Glutamatergic neuron (in vitro differentiated cells): ENCODE data around the gene PCDHGC5. TPM values are rescaled to one million over a fixed set of nuclear protein-coding genes. Genes with fewer than 3 reads are reported as not detected.

Experiments used
- DNase-seq: peaks from one replicate; pipeline ENCODE4 v3.0.0; 2022
- H3K27ac Mint-ChIP-seq: one replicate; pipeline ENCODE4 v1.8.0; 2020; ENCODE audit warnings: mild to moderate bottlenecking, mixed read lengths, inconsistent platforms; ENCODE audit not compliant: unreplicated experiment
- H3K27me3 Mint-ChIP-seq: one replicate; pipeline ENCODE4 v1.8.0; 2020; ENCODE audit warnings: mild to moderate bottlenecking, moderate library complexity, mixed read lengths, inconsistent platforms; ENCODE audit not compliant: unreplicated experiment
- H3K36me3 Mint-ChIP-seq: one replicate; pipeline ENCODE4 v1.8.0; 2020; ENCODE audit warnings: mild to moderate bottlenecking, mixed read lengths, inconsistent platforms; ENCODE audit not compliant: unreplicated experiment
- H3K4me1 Mint-ChIP-seq: one replicate; pipeline ENCODE4 v1.8.0; 2020; ENCODE audit warnings: mild to moderate bottlenecking, low read depth, mixed read lengths, inconsistent platforms; ENCODE audit not compliant: unreplicated experiment
- H3K4me3 Mint-ChIP-seq: one replicate; pipeline ENCODE4 v1.8.0; 2020; ENCODE audit warnings: mild to moderate bottlenecking, mixed read lengths, inconsistent platforms; ENCODE audit not compliant: unreplicated experiment
- H3K9me3 Mint-ChIP-seq: one replicate; pipeline ENCODE4 v1.8.0; 2020; ENCODE audit warnings: mild to moderate bottlenecking, moderate library complexity, mixed read lengths, inconsistent platforms; ENCODE audit not compliant: unreplicated experiment
- total RNA-seq: library from RNA; stranded (reverse); fragmentation: NEBNext Ultra II Directional; extraction: Animal tissue kit (Norgen Biotek cat#: 25700); gene quantifications from one replicate; pipeline ENCODE4 v1.2.1, GENCODE V29; 2021; ENCODE audit not compliant: unreplicated experiment
- TF ChIP-seq, protein P1 (sequence below): fragments of 200-600 bp; sonication (generic); IDR thresholded peaks from one replicate; pipeline ENCODE4 v1.5.0; 2021; ENCODE audit not compliant: partially characterized antibody, unreplicated experiment

PCDHGC5 gene
- total RNA-seq, 1 donor from 2014 or later = 4.0 TPM

DNA sequence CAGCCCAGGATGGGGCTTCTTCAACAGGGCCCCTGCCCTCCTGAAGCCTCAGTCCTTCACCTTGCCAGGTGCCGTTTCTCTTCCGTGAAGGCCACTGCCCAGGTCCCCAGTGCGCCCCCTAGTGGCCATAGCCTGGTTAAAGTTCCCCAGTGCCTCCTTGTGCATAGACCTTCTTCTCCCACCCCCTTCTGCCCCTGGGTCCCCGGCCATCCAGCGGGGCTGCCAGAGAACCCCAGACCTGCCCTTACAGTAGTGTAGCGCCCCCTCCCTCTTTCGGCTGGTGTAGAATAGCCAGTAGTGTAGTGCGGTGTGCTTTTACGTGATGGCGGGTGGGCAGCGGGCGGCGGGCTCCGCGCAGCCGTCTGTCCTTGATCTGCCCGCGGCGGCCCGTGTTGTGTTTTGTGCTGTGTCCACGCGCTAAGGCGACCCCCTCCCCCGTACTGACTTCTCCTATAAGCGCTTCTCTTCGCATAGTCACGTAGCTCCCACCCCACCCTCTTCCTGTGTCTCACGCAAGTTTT, 23.6 kb downstream of the PCDHGC5 start:
- DNase-seq = peak; percentile 91
- TF ChIP-seq, protein P1, sequence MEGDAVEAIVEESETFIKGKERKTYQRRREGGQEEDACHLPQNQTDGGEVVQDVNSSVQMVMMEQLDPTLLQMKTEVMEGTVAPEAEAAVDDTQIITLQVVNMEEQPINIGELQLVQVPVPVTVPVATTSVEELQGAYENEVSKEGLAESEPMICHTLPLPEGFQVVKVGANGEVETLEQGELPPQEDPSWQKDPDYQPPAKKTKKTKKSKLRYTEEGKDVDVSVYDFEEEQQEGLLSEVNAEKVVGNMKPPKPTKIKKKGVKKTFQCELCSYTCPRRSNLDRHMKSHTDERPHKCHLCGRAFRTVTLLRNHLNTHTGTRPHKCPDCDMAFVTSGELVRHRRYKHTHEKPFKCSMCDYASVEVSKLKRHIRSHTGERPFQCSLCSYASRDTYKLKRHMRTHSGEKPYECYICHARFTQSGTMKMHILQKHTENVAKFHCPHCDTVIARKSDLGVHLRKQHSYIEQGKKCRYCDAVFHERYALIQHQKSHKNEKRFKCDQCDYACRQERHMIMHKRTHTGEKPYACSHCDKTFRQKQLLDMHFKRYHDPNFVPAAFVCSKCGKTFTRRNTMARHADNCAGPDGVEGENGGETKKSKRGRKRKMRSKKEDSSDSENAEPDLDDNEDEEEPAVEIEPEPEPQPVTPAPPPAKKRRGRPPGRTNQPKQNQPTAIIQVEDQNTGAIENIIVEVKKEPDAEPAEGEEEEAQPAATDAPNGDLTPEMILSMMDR = peak; percentile 97
- Mint-ChIP-seq H3K27ac (peak overlapping the region; percentile 97), H3K4me1 (peaks cover 58% of the 10 kb centered on the region), H3K9me3 (peaks cover 31% of the 10 kb centered on the region), H3K4me3 (peak overlapping the region; percentile 88), H3K36me3 (peaks cover 9% of the 10 kb centered on the region), H3K27me3 (peaks cover 20% of the 10 kb centered on the region)

DNA sequence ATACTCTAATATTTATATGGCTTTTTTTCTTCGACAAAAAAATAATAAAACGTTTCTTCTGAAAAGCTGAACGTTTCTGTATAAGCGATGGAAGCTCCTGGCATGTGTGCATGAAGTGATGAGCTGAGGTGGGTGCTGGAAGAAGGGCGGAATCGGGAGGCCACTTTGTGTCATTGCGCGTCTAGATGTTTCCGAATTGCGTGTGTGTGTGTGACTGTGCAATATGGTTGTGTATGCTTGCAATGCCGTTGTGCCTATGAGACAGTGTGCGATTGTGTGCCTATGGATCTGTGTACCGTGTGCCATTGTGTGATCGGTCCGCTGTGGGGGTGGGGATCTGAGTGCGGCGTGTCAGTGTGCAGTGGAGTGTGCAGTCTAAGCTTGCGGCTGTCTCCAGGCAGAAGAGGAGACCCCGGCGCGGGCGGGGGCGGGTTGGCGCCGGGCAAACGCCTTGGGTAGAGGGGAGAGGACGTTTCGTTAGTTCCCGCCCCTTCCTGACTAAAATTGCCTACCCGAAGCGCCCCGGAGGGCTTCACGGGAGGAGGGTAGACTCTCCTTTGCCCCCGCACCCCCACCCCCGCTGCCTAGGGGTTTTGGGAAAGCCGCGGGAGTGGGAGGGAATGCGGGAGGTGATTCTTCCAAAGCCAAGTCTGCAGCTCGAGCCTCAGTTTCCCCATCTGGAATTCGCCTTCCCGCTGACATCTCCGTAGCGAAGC, 24.2 kb downstream of the PCDHGC5 start:
- Mint-ChIP-seq H3K4me3 (peak overlapping the region; percentile 88), H3K4me1 (peaks cover 58% of the 10 kb centered on the region), H3K27me3 (peaks cover 23% of the 10 kb centered on the region), H3K9me3 (peaks cover 36% of the 10 kb centered on the region), H3K36me3 (peaks cover 9% of the 10 kb centered on the region), H3K27ac (peak overlapping the region; percentile 97)
- TF ChIP-seq, protein P1 = no peak
- peak; percentile 75 for DNase-seq

DNA sequence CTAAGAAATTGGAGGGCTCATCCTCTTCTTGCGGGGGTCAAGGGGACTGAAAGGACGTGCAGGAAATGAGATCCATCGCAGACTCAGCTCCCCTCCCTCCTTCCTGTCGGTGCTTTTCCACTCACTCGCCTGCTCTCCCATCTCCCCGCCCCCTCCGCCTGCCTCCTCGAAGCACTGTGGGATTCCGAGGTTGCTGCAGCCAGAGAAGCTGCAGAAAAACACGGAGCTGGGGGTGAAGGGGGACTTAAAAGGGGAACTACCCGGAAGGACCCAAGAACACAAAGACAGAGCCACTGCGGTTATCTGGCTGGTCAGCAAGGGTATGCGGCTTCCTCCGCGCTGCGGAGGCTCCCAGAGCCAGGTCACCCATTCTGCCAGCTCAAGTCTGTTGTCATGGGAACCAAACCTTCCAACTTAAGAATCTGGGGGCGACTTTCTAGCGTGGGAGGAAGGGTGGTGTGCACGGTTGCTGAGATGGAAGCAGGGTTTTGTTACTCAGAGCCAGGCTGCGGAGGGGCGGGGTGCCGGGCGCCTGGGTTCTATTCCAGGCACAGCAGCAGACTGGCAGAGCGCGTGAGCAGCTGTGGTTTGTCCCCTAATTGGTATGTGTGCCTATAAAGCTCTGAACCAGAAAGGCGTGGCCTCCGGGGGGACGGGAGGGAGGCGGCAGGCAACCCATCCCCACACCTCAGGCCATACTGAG, 24.9 kb downstream of the PCDHGC5 start:
- DNase-seq = peak; percentile 80
- peaks cover 57% of the 10 kb centered on the region for H3K4me1 Mint-ChIP-seq
- peak overlapping the region; percentile 88 for H3K4me3 Mint-ChIP-seq
- TF ChIP-seq, protein P1 = no peak
- peaks cover 37% of the 10 kb centered on the region for H3K9me3 Mint-ChIP-seq
- peaks cover 23% of the 10 kb centered on the region for H3K27me3 Mint-ChIP-seq
- H3K36me3 Mint-ChIP-seq = peaks cover 9% of the 10 kb centered on the region
- H3K27ac Mint-ChIP-seq = peak overlapping the region; percentile 97

DNA sequence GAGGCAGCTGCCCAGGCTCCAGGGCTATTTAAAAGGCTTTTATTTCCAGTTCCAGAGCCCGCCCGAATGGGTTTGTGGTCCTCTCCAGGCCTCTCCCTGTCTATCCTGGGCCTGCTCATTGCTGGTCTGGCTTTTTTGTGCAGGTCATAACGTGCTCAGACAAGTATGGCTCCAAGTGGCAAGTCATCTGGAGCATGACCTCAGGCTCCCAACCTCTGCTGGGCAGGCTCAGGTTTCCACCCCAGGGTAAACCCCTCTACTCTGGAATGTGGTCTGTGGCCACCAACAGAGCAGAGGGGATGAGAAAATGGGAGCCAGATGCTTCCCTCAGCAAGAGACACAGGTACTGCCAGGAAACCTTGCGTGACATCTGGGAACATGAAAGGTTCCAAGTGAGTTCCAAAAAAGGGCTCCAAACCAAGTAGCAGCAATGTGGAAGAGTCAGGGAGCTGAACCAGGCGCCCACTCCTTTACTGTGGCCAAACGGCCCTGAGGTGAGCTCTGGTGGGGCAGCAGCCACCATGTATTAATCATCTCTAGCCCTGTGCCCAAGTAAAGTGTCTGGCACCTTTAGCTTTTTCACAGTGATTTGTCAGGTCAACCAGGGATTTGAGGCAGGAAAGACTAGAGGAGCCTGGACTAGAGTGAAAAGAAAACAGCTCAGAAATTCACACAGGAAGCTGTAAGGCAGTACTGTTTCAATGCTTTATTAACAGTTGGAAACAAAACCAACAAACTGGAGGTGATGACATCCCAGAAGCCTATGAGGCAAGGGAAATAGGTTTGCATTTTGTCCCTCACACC, 25.7 kb downstream of the PCDHGC5 start:
- peak overlapping the region; percentile 88 for H3K4me3 Mint-ChIP-seq

More for the DNA sequence above, 25.7 kb downstream of the PCDHGC5 start:
- peak overlapping the region; percentile 97 for H3K27ac Mint-ChIP-seq
- H3K4me1 Mint-ChIP-seq = peaks cover 53% of the 10 kb centered on the region
- H3K27me3 Mint-ChIP-seq = peaks cover 23% of the 10 kb centered on the region
- no peak for DNase-seq
- H3K9me3 Mint-ChIP-seq = peaks cover 36% of the 10 kb centered on the region
- peaks cover 9% of the 10 kb centered on the region for H3K36me3 Mint-ChIP-seq
- TF ChIP-seq, protein P1 = no peak
